K562 (cell line): ENCODE measurements around the gene RPLP2. TPM values are rescaled to one million over a fixed set of nuclear protein-coding genes. Genes with fewer than 3 reads are reported as not detected.

Experiments used
- ATAC-seq: fragments of 200-7000 bp; cut with Tn5 transposase; 3 replicates; pipeline ENCODE4 v1.9.1; 2020; ENCODE audit warnings: moderate library complexity
- BruUV-seq: library from RNA; stranded (reverse); fragments of 400-500 nt; replicated peaks from 2 replicates; lab custom pipeline; 2021; lab: Mats Ljungman, UMichigan
- CTCF ChIA-PET: fragments of 300-600 bp; formaldehyde crosslinking; extraction: SDS; loops from one replicate; lab custom pipeline; 2021; ENCODE audit warnings: low intra/inter-chr PET ratio; lab: Yijun Ruan, JAX
- POLR2A ChIA-PET: fragments of 300-600, 350-650 bp; sonication (Branson Sonifier 250); formaldehyde crosslinking; extraction: SDS; loops from one replicate; lab custom pipeline; 2021; ENCODE audit warnings: antibody characterized with exemption, inconsistent platforms; lab: Yijun Ruan, JAX
- DNase-seq, 4 experiments: peaks; one replicate each; pipeline versions ENCODE4 v3.0.0 to v3.0.0-alpha.2; 2011 to 2018; ENCODE audit warnings: low spot score in 3 of 4, mixed read lengths in 3 of 4; ENCODE audit errors: extremely low read depth in 1 of 4
- FAIRE-seq: peaks from 2 replicates; lab custom pipeline; 2011; peaks lifted over from hg19 to GRCh38; lab: Jason Lieb, UNC
- H2AFZ ChIP-seq: 2 replicates; pipeline ENCODE4 v1.6.0; 2011; ENCODE audit warnings: low read depth, low read length, control low read depth, inconsistent platforms
- H3K27ac ChIP-seq: fragments of 200-600 bp; 3 replicates; pipeline ENCODE4 v1.8.0; 2011; ENCODE audit warnings: low read depth, mild to moderate bottlenecking, control low read depth, inconsistent platforms, low read length, moderate library complexity, mixed read lengths; ENCODE audit errors: extremely low read depth
- H3K27me3 ChIP-seq, 2 experiments: fragments of 300-600 bp in 1 of 2; 2 replicates in 1 of 2; 3 replicates in 1 of 2; pipeline versions ENCODE4 v1.6.0 to v1.8.0; 2011; ENCODE audit warnings: inconsistent platforms in 2 of 2, low read length in 2 of 2, mild to moderate bottlenecking in 1 of 2, mixed read lengths in 1 of 2, moderate library complexity in 1 of 2; ENCODE audit not compliant: control insufficient read depth in 2 of 2, insufficient read depth in 2 of 2
- H3K36me3 ChIP-seq: fragments of 300-600 bp; 3 replicates; pipeline ENCODE4 v1.8.0; 2011; ENCODE audit warnings: mild to moderate bottlenecking, low read length, inconsistent platforms; ENCODE audit not compliant: control insufficient read depth, insufficient read depth
- H3K4me1 ChIP-seq, 2 experiments: fragments of 200-600 bp in 1 of 2; replicated peaks in 1 of 2; 2 replicates in 1 of 2; 3 replicates in 1 of 2; pipeline versions ENCODE4 v1.5.1 to v1.8.0; 2011; ENCODE audit warnings: inconsistent platforms in 2 of 2, low read length in 2 of 2, mild to moderate bottlenecking in 1 of 2, mixed read lengths in 1 of 2, moderate library complexity in 1 of 2; ENCODE audit not compliant: control insufficient read depth in 2 of 2, insufficient read depth in 2 of 2
- H3K4me2 ChIP-seq: 2 replicates; pipeline ENCODE4 v1.6.1; 2011; ENCODE audit warnings: low read length, control low read depth, inconsistent platforms, mixed read lengths; ENCODE audit not compliant: insufficient read depth
- H3K4me3 ChIP-seq: fragments of 200-600 bp; sonication (generic), shearing (Covaris generic); 2 replicates; pipeline ENCODE4 v1.5.1; 2016; ENCODE audit warnings: control low read depth, inconsistent platforms
- H3K79me2 ChIP-seq: fragments of 200-600 bp; 3 replicates; pipeline ENCODE4 v1.8.0; 2011; ENCODE audit warnings: low read length, inconsistent platforms; ENCODE audit not compliant: control insufficient read depth, insufficient read depth
- H3K9ac ChIP-seq, 2 experiments: 2 replicates each; pipeline versions ENCODE4 v1.6.0 to v1.6.1; 2011; ENCODE audit warnings: low read depth in 2 of 2, low read length in 2 of 2, control low read depth in 1 of 2, inconsistent platforms in 1 of 2, mild to moderate bottlenecking in 1 of 2, mixed read lengths in 1 of 2; ENCODE audit not compliant: insufficient read depth in 1 of 2
- H3K9me1 ChIP-seq: one replicate; pipeline ENCODE4 v1.6.0; 2011; ENCODE audit warnings: inconsistent platforms, mild to moderate bottlenecking, low read length, moderate library complexity; ENCODE audit not compliant: control insufficient read depth, insufficient read depth
- H3K9me3 ChIP-seq: replicated peaks from 2 replicates; pipeline ENCODE4 v1.5.1; 2011; ENCODE audit warnings: low read depth, low read length, inconsistent platforms; ENCODE audit not compliant: control insufficient read depth, insufficient read depth
- H4K20me1 ChIP-seq: replicated peaks from 2 replicates; pipeline ENCODE4 v1.6.1; 2011; ENCODE audit warnings: low read length, inconsistent platforms, mixed read lengths; ENCODE audit not compliant: control insufficient read depth, insufficient read depth
- GTF2E2 ChIP-seq: fragments of 200-800 bp; sonication (Bioruptor generic); IDR thresholded peaks from 2 replicates; pipeline ENCODE4 v1.6.1; 2016; ENCODE audit warnings: missing genetic modification characterization, missing compliant biosample characterization
- HDAC2 ChIP-seq: fragments of 450-650 bp; IDR thresholded peaks from 2 replicates; pipeline ENCODE4 v1.6.1; 2016; ENCODE audit warnings: mild to moderate bottlenecking
- LEF1 ChIP-seq: fragments of 450-650 bp; IDR thresholded peaks from 2 replicates; pipeline ENCODE4 v1.6.1; 2016; ENCODE audit warnings: mild to moderate bottlenecking
- MXD1 ChIP-seq: fragments of 250-450 bp; sonication (Bioruptor Pico); IDR thresholded peaks from 2 replicates; pipeline ENCODE4 v1.8.0; 2021; ENCODE audit warnings: borderline replicate concordance, mild to moderate bottlenecking, moderate library complexity; ENCODE audit not compliant: poor library complexity, severe bottlenecking
- NCOR1 ChIP-seq: fragments of 450-650 bp; IDR thresholded peaks from 2 replicates; pipeline ENCODE4 v1.6.1; 2016; ENCODE audit warnings: mild to moderate bottlenecking, moderate library complexity
- ZC3H4 ChIP-seq: sonication (generic); formaldehyde crosslinking; IDR thresholded peaks from 2 replicates; pipeline ENCODE4 v1.9.0; 2021; ENCODE audit warnings: missing genetic modification reagents, borderline replicate concordance
- WGBS: fragments of 100-300 bp; shearing (Covaris generic); methylation state at CpG from one replicate; pipeline ENCODE4 v1.1.6; 2016; ENCODE audit warnings: low coverage, mixed read lengths; ENCODE audit not compliant: insufficient coverage; ENCODE audit errors: missing lambda C conversion rate; 5-methylcytosine and 5-hydroxymethylcytosine counted together
- in situ Hi-C: fragments of 300-500 bp; cut with MboI; formaldehyde crosslinking; loops from 4 replicates; pipeline ENCODE4 v1.15.0; 2018; ENCODE audit warnings: inconsistent platforms, mixed read lengths
- intact Hi-C: fragments of 100-400 bp; cut with micrococcal nuclease; formaldehyde crosslinking; loops from 2 replicates; pipeline ENCODE4 v1.14.2; 2022
- polyA plus RNA-seq, 8 experiments: library from polyadenylated mRNA; depleted of rRNA in 4 of 8; stranded (reverse) in 5 of 8; unstranded in 3 of 8; fragments of >200 nt; fragmentation: Nextera tagmentation in 2 of 8; fragmentation: Illumina TruSeq in 1 of 8; extraction: Ambion mirVana in 2 of 8; extraction: Trizol in 1 of 8; gene quantifications; 2 replicates each; pipeline versions ENCODE4 v1.2.1 to v1.2.3, GENCODE V29; 2011 to 2014; ENCODE audit warnings: inconsistent platforms in 1 of 8, missing spikeins in 1 of 8
- total RNA-seq, 7 experiments: library from RNA; depleted of rRNA in 6 of 7; stranded (reverse); fragments of >200 nt in 6 of 7; fragmentation: Illumina TruSeq in 2 of 7; extraction: Trizol in 2 of 7; gene quantifications; 2 replicates each; pipeline versions ENCODE4 v1.2.1 to v1.2.3, GENCODE V29; 2011 to 2021; ENCODE audit warnings: low replicate concordance in 1 of 7
- TF ChIP-seq, protein P1 (sequence below): sonication (generic); formaldehyde crosslinking; IDR thresholded peaks from 2 replicates; pipeline ENCODE4 v1.8.1; 2023; ENCODE audit warnings: mild to moderate bottlenecking, missing genetic modification reagents
- TF ChIP-seq, protein P2 (sequence below), 3 experiments: IDR thresholded peaks in 2 of 3; conservative IDR thresholded peaks in 1 of 3; 2 replicates each; pipeline ENCODE4 v1.5.1; 2011 to 2012; ENCODE audit warnings: low read length in 3 of 3, mild to moderate bottlenecking in 3 of 3, control low read depth in 2 of 3, improper control_type of control experiment in 1 of 3, inconsistent platforms in 1 of 3, low read depth in 1 of 3, mixed read lengths in 1 of 3, moderate library complexity in 1 of 3; ENCODE audit not compliant: insufficient read depth in 2 of 3
- TF ChIP-seq, protein P3 (sequence below): sonication (generic); formaldehyde crosslinking; IDR thresholded peaks from 2 replicates; pipeline ENCODE4 v1.9.0; 2022; ENCODE audit warnings: mild to moderate bottlenecking, missing genetic modification reagents
- TF ChIP-seq, protein P4 (sequence below): fragments of 450-650 bp; IDR thresholded peaks from one replicate; pipeline ENCODE4 v1.6.1; 2018; ENCODE audit warnings: mild to moderate bottlenecking, moderate library complexity; ENCODE audit not compliant: partially characterized antibody

Gene RPLP2
- total and polyA plus RNA-seq, 9 of the 15 experiments (the other 6 are each of a cell fraction or from before 2014, with no cell fraction given), result 528 to 3,807 (median 1,633) TPM

DNA sequence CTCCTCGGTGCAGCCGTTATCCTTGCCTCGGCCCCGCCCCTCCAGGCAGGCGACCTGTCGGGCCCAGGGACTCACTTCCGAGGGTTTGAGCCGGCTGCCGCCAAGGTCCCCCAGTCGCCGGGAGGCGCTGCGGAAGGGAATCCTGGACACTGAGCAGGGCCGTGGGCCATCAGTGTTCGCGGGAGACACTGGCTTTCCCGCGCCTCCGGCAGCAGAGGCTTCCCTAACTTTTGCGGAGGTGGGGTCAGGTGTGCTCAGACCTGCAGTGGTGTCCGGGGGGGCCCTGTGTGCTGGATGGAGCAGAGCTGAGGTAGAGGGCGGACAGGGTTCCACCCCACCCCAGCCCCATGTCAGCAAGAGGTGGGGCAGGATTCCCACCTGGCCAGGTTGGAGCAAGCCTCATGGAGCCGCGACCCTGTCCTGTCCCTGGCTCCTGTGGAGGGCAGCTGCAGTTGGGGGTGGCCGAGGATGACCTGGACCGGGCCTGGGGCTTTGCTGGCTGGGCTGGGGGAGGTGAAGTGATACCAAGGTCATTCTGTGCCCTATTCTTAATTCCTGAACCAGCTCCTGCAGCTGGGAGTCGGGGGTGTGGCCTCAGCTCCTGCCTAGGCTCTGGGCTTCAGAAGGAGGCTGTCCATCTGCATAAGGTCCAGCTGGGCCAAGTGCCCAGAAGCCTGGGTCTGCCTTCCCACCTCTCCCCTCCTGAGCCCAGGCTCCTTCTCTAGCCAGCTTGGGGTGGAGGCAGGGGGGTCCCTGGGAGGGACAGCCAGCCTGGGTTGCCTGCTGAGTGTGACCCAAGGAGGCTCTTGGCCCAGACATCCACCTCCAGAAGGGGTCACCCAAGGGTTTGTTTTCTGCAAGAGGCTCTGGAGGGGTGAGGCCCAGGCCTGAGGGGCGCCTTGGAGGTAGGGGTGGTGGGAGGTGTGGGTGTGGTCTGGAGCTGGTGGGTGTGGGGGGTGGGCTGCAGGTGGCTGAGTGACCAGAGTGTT lies 41.3 kb downstream of the RPLP2 start:
- WGBS, result 81% methylated on average over 14 of the region's 28 CpGs
- ATAC-seq (peak; percentile 74), DNase-seq (peak in 2 of 4 experiments; percentile 52 to 56), FAIRE-seq (peak; percentile 32)
- Histone ChIP-seq H3K4me1 (peaks cover 0 to 83% of the 10 kb centered on the region in 2 experiments; a peak in 2 of 5 replicates), H3K36me3 (no peaks in the 10 kb centered on the region), H4K20me1 (no peaks in the 10 kb centered on the region), H3K27me3 (no peaks in the 10 kb centered on the region), H3K4me3 (no peak overlapping the region), H3K9me1 (no peaks in the 10 kb centered on the region), H3K27ac (no peak overlapping the region), H3K9me3 (no peaks in the 10 kb centered on the region), H2AFZ (no peak overlapping the region), H3K4me2 (no peak overlapping the region), H3K9ac (peak overlapping the region in 1 of 2 experiments; percentile 45; a peak in 2 of 4 replicates), H3K79me2 (no peaks in the 10 kb centered on the region)
- ChIA-PET CTCF (interaction anchor here (1.0 to 1.3 kb wide), 2 partner anchors 201 to 204 kb away, joined by 3 to 4 read pairs; no protein-coding TSS in a partner anchor), POLR2A (interaction anchor here (0.6 to 1.0 kb wide), 2 partner anchors 8 to 197 kb away, joined by 3 read pairs; partner anchors contain the start of gene TSPAN4)
- in situ Hi-C loops, result no loop called here
- intact Hi-C loops, result no loop called here
- no TSS peak for BruUV-seq
- TF ChIP-seq, protein P1, sequence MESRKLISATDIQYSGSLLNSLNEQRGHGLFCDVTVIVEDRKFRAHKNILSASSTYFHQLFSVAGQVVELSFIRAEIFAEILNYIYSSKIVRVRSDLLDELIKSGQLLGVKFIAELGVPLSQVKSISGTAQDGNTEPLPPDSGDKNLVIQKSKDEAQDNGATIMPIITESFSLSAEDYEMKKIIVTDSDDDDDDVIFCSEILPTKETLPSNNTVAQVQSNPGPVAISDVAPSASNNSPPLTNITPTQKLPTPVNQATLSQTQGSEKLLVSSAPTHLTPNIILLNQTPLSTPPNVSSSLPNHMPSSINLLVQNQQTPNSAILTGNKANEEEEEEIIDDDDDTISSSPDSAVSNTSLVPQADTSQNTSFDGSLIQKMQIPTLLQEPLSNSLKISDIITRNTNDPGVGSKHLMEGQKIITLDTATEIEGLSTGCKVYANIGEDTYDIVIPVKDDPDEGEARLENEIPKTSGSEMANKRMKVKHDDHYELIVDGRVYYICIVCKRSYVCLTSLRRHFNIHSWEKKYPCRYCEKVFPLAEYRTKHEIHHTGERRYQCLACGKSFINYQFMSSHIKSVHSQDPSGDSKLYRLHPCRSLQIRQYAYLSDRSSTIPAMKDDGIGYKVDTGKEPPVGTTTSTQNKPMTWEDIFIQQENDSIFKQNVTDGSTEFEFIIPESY, result peak; percentile 64; the same call in 1 of the 2 replicates
- TF ChIP-seq, protein P2, sequence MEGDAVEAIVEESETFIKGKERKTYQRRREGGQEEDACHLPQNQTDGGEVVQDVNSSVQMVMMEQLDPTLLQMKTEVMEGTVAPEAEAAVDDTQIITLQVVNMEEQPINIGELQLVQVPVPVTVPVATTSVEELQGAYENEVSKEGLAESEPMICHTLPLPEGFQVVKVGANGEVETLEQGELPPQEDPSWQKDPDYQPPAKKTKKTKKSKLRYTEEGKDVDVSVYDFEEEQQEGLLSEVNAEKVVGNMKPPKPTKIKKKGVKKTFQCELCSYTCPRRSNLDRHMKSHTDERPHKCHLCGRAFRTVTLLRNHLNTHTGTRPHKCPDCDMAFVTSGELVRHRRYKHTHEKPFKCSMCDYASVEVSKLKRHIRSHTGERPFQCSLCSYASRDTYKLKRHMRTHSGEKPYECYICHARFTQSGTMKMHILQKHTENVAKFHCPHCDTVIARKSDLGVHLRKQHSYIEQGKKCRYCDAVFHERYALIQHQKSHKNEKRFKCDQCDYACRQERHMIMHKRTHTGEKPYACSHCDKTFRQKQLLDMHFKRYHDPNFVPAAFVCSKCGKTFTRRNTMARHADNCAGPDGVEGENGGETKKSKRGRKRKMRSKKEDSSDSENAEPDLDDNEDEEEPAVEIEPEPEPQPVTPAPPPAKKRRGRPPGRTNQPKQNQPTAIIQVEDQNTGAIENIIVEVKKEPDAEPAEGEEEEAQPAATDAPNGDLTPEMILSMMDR (IDR thresholded peaks at IDR 0.05 in 2 of 3, conservative IDR thresholded peaks at IDR 0.05 in 1 of 3; ENCODE audit: insufficient read depth in 2 of 3, low read depth in 1 of 3, low read length in 3 of 3), result peak; percentile 42 to 64 (median 56); a peak in 5 of 6 replicates
- TF ChIP-seq GTF2E2 (tag), result no peak
- TF ChIP-seq, protein P3, sequence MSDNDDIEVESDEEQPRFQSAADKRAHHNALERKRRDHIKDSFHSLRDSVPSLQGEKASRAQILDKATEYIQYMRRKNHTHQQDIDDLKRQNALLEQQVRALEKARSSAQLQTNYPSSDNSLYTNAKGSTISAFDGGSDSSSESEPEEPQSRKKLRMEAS (CRISPR knock-in tag), result no peak
- TF ChIP-seq MXD1, result no peak
- TF ChIP-seq NCOR1, result no peak
- TF ChIP-seq LEF1, result no peak
- TF ChIP-seq HDAC2, result no peak
- no peak for TF ChIP-seq ZC3H4 (CRISPR knock-in tag)
- TF ChIP-seq, protein P4, sequence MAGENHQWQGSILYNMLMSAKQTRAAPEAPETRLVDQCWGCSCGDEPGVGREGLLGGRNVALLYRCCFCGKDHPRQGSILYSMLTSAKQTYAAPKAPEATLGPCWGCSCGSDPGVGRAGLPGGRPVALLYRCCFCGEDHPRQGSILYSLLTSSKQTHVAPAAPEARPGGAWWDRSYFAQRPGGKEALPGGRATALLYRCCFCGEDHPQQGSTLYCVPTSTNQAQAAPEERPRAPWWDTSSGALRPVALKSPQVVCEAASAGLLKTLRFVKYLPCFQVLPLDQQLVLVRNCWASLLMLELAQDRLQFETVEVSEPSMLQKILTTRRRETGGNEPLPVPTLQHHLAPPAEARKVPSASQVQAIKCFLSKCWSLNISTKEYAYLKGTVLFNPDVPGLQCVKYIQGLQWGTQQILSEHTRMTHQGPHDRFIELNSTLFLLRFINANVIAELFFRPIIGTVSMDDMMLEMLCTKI, result no peak
